Suprapubic skin (tissue), 4 donors: ENCODE measurements around the gene LAYN.

Experiments
- EP300 ChIP-seq: sonication (generic); formaldehyde crosslinking; IDR thresholded peaks from one replicate; pipeline ENCODE4 v1.6.1; 2017; ENCODE audit warnings: antibody characterized with exemption
- POLR2A ChIP-seq, 2 donors: fragments of 450-650 bp; IDR thresholded peaks; one replicate each; pipeline ENCODE4 v1.6.1; 2017; ENCODE audit warnings: antibody characterized with exemption in 2 of 2, mild to moderate bottlenecking in 2 of 2, moderate library complexity in 2 of 2
- POLR2AphosphoS5 ChIP-seq, 3 donors: sonication (generic); formaldehyde crosslinking; IDR thresholded peaks; one replicate each; pipeline ENCODE4 v1.6.1; 2017; ENCODE audit warnings: antibody characterized with exemption in 3 of 3
- TF ChIP-seq, protein P1 (sequence below), 2 donors: fragments of 200-600 bp in 1 of 2; fragments of 450-650 bp in 1 of 2; sonication (generic) in 1 of 2; IDR thresholded peaks; one replicate each; pipeline ENCODE4 v1.5.1; 2016 to 2019; ENCODE audit warnings: antibody characterized with exemption in 2 of 2, mild to moderate bottlenecking in 1 of 2, moderate library complexity in 1 of 2

DNA sequence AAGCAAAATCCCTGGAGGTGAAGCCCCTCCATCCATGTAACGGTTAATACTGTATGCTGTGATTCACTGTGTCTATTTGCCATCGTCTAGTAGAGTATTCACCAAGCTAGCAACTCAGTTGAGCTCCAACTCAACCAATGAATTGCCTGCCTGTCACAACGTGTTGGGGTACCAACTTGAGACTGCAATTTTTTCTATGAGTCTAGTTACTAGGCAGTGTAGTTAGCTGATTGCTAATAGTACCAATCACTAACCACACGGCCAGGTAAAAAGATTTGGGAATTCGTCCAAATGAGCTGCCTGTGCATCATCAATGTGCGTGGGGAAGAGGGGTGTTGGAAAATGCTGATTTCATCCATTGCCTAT, 27.3 kb upstream of the LAYN start:
- TF ChIP-seq, protein P1, sequence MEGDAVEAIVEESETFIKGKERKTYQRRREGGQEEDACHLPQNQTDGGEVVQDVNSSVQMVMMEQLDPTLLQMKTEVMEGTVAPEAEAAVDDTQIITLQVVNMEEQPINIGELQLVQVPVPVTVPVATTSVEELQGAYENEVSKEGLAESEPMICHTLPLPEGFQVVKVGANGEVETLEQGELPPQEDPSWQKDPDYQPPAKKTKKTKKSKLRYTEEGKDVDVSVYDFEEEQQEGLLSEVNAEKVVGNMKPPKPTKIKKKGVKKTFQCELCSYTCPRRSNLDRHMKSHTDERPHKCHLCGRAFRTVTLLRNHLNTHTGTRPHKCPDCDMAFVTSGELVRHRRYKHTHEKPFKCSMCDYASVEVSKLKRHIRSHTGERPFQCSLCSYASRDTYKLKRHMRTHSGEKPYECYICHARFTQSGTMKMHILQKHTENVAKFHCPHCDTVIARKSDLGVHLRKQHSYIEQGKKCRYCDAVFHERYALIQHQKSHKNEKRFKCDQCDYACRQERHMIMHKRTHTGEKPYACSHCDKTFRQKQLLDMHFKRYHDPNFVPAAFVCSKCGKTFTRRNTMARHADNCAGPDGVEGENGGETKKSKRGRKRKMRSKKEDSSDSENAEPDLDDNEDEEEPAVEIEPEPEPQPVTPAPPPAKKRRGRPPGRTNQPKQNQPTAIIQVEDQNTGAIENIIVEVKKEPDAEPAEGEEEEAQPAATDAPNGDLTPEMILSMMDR (IDR thresholded peaks at IDR 0.05), result no peak
- TF ChIP-seq POLR2A (IDR thresholded peaks at IDR 0.05), result no peak
- TF ChIP-seq EP300, result no peak
- no peak for TF ChIP-seq POLR2AphosphoS5 (IDR thresholded peaks at IDR 0.05)
